ENCODE measurements around the gene IFNAR1.
A peak's percentile ranks its signal among the peaks of the same experiment; 100 is the strongest.

The IFNAR1 gene

DNA sequence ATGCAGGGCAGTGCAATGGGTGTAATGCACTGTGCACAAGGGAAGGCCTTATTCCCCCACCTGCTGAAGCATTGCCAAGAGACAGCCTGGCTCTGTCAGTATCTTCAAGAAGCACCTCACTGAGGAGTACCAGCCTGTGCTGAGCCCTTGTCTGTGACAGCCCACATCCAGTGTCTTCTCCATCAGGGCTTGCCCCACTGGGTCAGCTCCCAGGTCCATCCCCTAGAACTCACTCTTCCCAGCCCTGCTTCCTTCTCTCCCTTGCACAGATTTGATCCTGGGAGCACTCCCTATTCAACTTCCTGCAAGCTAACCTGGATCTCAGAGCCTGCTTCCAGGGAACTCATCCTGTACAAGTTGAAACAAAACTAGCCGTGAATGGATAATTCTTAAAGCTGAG, 44.8 kb downstream of the IFNAR1 start:
- TF ChIP-seq, protein P1, sequence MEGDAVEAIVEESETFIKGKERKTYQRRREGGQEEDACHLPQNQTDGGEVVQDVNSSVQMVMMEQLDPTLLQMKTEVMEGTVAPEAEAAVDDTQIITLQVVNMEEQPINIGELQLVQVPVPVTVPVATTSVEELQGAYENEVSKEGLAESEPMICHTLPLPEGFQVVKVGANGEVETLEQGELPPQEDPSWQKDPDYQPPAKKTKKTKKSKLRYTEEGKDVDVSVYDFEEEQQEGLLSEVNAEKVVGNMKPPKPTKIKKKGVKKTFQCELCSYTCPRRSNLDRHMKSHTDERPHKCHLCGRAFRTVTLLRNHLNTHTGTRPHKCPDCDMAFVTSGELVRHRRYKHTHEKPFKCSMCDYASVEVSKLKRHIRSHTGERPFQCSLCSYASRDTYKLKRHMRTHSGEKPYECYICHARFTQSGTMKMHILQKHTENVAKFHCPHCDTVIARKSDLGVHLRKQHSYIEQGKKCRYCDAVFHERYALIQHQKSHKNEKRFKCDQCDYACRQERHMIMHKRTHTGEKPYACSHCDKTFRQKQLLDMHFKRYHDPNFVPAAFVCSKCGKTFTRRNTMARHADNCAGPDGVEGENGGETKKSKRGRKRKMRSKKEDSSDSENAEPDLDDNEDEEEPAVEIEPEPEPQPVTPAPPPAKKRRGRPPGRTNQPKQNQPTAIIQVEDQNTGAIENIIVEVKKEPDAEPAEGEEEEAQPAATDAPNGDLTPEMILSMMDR (IDR thresholded peaks at IDR 0.05; ENCODE audit: extremely low read depth, missing control alignments), result no peak
- DNase-seq (ENCODE audit: low spot score), result no peak

- TF ChIP-seq, protein P1 (IDR thresholded peaks at IDR 0.05; ENCODE audit: extremely low read depth, missing control alignments), result no peak
- no peak for DNase-seq (ENCODE audit: low spot score)
These were observed 45.5 kb downstream of the IFNAR1 start for GRCh38 chr21:33370305-33370704.

GRCh38 chr21:33371366-33371765, 46.6 kb downstream of the IFNAR1 start:
- TF ChIP-seq, protein P1 (IDR thresholded peaks at IDR 0.05; ENCODE audit: extremely low read depth, missing control alignments), result no peak
- no peak for DNase-seq (ENCODE audit: low spot score)

DNA sequence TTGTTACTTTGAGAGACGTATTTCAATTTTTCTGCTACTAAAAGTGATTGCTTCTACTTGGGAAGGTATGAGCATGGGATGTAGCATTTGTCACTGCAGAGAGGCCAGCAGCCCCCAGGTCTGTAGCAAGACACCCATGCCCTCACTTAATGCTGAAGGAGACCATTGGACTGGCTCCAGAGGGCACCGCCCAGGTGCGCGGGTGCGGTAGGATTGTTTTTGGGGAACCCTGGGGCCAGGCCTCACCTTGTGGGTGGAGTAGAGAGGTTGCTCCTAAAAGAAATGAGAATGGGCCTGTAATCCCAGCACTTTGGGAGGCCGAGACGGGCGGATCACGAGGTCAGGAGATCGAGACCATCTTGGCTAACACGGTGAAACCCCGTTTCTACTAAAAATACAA, 47.8 kb downstream of the IFNAR1 start:
- TF ChIP-seq, protein P1 (IDR thresholded peaks at IDR 0.05; ENCODE audit: extremely low read depth, missing control alignments), result no peak
- no peak for DNase-seq (ENCODE audit: low spot score)

GRCh38 chr21:33373451-33373850, 48.7 kb downstream of the IFNAR1 start:
- TF ChIP-seq, protein P1 (IDR thresholded peaks at IDR 0.05; ENCODE audit: extremely low read depth, missing control alignments), result no peak
- DNase-seq (ENCODE audit: low spot score), result no peak

GRCh38 chr21:33374080-33374449, 49.3 kb downstream of the IFNAR1 start:
- DNase-seq (ENCODE audit: low spot score), result no peak
- TF ChIP-seq, protein P1 (IDR thresholded peaks at IDR 0.05; ENCODE audit: extremely low read depth, missing control alignments), result no peak

- TF ChIP-seq, protein P1 (IDR thresholded peaks at IDR 0.05; ENCODE audit: extremely low read depth, missing control alignments), result peak; percentile 24
- DNase-seq (ENCODE audit: low spot score), result no peak
These were observed 49.8 kb downstream of the IFNAR1 start for GRCh38 chr21:33374450-33375096.
